AML-193 (cell line): Measurements from ENCODE around the gene ETNK2.
"Not testable (repeated sequence)": the region's sequence is repeated elsewhere in the genome, so short reads cannot be mapped to it uniquely, and the experiment has no call there.

Source experiments
- DNase-seq, 2 experiments: peaks; one replicate each; lab custom pipeline; 2025; lab: John Stamatoyannopoulos, UW

The ETNK2 gene

GRCh38 chr1:204126386-204126785 lies 25.5 kb downstream of the ETNK2 start:
- no peak for DNase-seq

- no peak for DNase-seq
These were observed 26.0 kb downstream of the ETNK2 start for GRCh38 chr1:204125759-204126351.

DNA sequence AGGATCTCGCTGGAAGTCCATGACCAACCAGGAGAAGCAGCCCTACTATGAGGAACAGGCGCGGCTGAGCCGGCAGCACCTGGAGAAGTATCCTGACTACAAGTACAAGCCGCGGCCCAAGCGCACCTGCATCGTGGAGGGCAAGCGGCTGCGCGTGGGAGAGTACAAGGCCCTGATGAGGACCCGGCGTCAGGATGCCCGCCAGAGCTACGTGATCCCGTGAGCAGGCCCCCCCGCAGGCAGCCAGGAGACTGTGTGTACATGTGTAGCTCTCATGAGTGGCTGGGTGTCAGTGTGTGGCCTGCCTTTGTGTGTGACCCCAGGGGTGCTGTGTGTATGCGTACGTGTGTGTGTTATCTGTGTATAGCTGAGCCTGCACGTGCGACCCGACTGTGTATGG lies 27.2 kb downstream of the ETNK2 start:
- DNase-seq: no peak

- peak in 1 of 2 experiments; percentile 5 for DNase-seq
These were observed 28.5 kb downstream of the ETNK2 start for GRCh38 chr1:204123376-204123775.

DNA sequence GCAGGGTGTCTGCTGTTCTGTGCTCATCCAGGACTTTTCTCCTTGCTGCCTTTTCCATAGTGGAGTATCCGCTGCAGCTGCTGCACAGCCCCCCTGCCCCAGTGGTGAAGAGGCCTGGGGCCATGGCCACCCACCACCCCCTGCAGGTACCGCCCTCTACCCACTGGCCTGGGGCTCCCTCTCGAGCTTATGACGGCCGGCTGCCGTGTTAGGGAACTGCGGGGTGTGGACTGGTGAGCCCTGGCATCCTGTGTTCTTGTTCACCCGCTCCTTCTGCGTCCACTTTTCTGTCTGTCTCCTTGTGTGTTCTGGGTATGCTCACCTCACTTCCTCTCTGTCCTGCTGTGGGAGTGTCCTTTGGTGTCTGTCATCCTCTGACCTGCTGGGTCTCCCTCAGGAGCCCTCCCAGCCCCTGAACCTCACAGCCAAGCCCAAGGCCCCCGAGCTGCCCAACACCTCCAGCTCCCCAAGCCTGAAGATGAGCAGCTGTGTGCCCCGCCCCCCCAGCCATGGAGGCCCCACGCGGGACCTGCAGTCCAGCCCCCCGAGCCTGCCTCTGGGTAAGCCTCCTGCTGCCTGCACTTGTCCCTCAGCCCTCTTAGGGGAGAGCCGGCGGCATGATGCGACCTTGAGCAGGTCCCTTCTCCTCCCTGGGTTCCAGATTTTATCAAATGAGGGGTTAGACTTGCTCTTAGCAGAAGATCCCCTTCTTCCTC lies 29.8 kb downstream of the ETNK2 start:
- DNase-seq: no peak

DNA sequence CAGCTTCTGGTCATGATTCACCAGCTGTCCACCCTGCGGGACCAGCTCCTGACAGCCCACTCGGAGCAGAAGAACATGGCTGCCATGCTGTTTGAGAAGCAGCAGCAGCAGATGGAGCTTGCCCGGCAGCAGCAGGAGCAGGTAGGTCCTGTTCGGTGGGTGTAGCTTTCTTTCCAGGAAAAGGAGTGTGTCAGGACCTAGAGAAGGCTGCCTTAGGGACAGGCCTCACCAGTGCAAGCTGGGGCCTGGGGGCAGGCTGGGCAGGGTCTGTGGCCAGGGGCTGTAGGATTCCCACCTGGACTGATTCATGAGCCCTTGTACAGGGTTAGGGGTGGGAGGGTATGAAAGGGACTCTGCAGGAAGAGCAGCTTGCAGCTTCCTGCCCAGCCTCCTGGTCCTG lies 35.3 kb downstream of the ETNK2 start:
- no peak for DNase-seq

DNA sequence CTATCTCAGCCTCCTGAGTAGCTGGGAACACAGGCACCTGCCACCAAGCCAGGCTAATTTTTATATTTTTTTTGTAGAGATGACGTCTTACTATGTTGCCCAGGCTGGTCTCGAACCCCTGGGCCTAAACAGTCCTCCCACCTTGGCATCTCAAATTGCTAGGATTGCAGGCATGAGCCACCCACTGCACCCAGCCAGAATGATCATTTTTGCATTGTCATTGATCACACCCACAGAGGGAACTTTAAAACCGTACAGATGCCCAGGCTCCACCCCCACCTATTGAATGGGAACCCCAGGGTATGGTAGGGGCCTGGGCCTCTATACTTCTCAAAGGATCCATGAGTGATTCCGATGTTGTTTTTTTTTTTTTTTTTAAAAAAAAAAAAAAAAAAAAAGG lies 36.7 kb downstream of the ETNK2 start:
- peak in 1 of 2 experiments; percentile 7 for DNase-seq

- DNase-seq: peak; percentile 37 to 64
These were observed 37.2 kb downstream of the ETNK2 start for GRCh38 chr1:204114606-204115005.

DNA sequence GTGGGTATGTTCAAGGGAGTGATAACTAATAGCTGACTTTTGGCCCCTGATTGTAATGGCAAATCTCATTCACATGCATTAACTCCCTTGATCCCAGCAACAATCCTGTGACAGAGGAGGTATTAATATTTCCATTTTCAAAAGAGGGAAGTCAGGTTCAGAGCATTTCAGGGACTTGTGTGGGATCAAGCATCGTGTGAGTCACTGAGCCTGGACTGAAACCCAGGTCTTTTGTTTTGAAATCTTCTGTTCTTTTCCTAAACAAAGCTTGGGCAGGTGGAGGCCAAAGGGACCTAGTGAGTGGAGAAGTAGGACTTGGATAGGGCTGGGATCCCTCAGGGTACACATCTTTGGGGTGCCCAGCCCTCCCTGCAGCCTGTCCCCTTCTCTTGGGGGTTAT lies 37.9 kb downstream of the ETNK2 start:
- no peak for DNase-seq

GRCh38 chr1:204112876-204113730 lies 38.7 kb downstream of the ETNK2 start:
- DNase-seq: no peak

GRCh38 chr1:204110894-204111633 lies 40.8 kb downstream of the ETNK2 start:
- no peak for DNase-seq

- DNase-seq: no peak
These were observed 43.3 kb downstream of the ETNK2 start for GRCh38 chr1:204108312-204109141.

DNA sequence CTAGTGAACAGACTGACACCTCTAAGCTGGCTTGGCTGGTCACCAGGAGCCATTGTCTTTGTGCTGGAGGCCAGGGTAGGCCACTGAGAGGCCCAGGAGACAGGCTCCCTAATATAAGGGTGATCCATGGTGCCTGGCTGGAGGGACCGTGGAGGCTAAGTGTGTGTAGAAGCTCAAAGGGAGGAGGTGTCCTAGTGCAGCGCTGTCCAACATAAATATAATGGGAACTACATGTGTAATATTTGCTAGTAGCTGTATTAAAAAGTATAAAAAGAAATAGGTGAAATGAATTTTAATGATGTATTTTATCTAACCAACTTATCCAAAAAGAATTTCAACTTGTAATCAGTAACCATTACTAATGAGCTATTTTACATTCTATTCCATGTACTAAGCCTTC lies 44.0 kb downstream of the ETNK2 start:
- no peak for DNase-seq

DNA sequence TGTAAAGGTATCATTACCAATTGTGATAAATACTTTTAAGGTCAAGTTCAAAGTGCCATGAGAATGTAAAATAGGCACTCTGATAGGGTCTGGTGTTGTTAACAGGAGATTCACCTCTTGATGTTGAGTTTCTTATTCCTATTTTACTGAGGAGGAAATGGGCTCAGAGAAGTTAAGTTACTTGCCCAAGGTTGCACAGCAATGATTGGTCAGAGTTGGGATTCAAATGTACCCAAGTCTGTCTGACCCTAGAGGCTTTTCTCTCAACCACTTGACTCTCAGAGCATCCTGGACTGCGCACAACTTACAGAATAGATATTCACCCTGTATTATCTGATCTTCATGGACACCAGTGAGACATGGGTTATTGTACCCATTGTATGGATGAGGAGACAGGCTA lies 45.0 kb downstream of the ETNK2 start:
- DNase-seq: no peak

DNA sequence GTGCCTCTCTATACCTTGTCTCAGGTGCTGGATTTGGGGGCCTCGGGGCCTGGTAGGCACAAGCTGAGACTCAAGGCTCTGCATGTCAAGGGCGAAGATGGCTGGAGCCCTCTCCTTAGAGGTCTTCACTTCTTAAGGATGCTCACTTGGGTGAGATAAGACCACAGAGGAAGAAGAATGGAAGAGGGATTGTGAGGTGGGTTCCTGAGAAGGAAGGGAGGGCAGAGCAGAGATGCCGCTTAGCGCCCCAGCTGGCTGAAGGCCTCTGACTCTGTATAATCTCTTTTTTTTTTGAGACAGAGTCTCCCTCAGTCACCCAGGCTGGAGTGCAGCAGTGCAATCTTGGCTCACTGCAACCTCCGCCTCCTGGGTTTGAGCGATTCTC lies 46.7 kb downstream of the ETNK2 start:
- DNase-seq: no peak

DNA sequence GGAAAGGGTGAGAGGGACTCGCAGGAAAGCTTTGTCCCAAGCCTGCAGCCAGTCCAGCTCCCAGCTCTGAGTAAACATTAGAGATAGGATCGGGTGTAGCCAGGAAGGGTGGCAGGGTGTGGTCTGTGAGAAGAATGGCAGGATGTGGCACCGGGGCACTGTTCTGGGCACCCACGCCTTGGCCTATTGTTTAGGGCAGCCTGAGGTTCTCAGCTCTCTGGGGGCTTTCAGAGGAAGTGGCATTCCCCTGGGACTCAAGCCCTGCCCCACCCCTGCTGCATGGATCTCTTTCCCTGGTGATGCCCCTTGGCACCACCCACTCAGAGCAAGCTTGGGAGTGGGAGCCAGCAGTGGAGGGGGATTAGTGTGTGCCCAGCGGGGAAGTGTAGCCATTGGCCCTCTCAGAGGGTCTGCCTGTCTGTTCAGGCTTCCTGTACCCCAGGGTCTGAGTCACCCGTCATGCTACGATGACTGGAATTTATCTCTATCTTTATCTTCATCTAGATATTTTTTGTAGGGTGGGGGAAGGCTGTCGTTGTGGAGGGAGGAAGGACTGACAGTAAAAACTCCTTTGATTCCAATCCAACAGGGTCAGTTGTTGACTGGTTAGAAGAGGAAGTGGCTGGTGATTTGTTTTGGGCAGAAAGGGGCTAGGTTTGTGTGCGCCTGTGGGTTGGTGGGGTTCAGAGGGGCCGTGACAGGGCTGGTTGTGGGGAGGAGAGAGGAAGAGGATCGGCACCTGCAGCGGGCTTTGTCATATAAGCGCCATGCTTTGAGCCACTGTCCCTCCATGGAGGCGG lies 47.3 kb downstream of the ETNK2 start:
- DNase-seq: no peak

DNA sequence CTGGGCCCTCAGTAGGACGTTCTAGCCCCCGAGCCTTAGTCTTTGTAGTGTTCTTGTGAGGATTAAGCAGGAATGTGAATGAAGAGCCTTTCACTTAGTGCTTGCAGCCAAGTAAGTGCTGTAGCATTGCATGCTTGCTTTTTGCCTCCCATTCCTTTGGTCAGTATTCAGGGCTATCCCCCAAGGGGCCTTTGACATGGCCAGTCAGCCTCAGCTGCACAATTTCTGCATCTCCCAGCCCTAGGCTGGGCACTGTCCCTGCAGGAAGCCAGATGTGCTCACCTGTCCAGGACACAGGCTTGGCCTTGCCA lies 48.5 kb downstream of the ETNK2 start:
- DNase-seq: no peak

GRCh38 chr1:204102739-204103430 lies 49.0 kb downstream of the ETNK2 start:
- DNase-seq: no peak

DNA sequence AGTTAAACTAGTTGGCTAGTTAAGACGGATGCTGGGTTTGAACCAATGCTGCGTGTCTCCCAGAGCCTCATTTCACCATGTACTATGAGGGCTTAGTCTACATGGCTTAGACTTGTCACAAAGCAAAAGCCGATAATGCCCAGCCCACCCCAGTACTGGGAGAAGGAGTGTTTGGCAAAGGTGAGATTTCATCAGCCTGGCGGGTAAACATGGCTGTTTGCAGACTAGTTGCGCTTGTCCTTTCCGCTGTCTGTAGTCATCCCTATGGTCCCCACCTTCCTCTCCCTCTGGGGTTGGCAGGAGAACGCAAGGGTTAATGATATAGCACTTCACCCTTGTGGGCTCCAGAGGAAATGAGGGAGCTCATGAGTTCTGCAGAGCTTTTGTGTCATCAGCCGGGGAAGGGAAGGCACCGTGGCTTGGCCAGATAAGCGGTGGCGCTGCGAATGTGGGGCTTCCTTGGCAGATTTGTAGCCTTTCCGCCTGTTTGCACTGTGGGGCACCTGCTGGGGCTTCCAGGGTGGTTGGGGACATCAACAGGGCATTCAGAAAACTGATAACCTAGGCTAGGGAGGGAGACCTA lies 49.7 kb downstream of the ETNK2 start:
- DNase-seq: no peak

DNA sequence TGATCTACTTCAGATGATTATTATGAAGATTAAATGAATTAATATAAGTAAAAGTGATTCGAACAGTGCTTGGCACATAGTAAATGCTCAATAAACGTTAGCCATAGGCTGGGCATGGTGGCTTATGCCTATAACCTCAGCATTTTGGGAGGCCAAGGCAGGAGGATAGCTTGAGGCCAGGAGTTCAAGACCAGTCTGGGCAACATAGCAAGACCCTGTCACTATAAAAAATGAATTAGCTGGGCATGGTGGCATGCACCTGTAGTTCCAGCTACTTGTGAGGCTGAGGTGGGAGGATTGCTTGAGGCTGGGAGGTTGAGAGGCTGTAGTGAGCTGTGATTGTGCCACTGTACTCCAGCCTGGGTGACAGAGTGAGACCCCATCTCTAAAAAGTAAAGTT lies 52.1 kb downstream of the ETNK2 start:
- not testable (repeated sequence) for DNase-seq
